Measurements from ENCODE around the gene CDC16. TPM values are rescaled to one million over a fixed set of nuclear protein-coding genes. Genes with fewer than 3 reads are reported as not detected.

CDC16 gene
- polyA plus RNA-seq, 1 experiment = 112 TPM

GRCh38 chr13:114304346-114305034, 69.8 kb downstream of the CDC16 start:
- DNase-seq (ENCODE audit: low read depth, low spot score) = no peak
- Histone ChIP-seq H3K9me3 (ENCODE audit: control insufficient read depth, insufficient read depth, low read length) (no peaks in the 10 kb centered on the region), H3K27me3 (ENCODE audit: control insufficient read depth, insufficient read depth, low read length) (no peaks in the 10 kb centered on the region), H3K27ac (ENCODE audit: low read depth, low read length) (no peak overlapping the region), H3K4me3 (ENCODE audit: low read depth, low read length) (no peak overlapping the region)
- ChIA-PET POLR2A (no interaction called here), CTCF (no interaction called here)
- TF ChIP-seq CTCF (IDR thresholded peaks at IDR 0.05; ENCODE audit: low read depth, low read length) = no peak

GRCh38 chr13:114309086-114309485, 74.4 kb downstream of the CDC16 start:
- ChIA-PET CTCF (no interaction called here), POLR2A (no interaction called here)
- DNase-seq (ENCODE audit: low read depth, low spot score) = no peak
- H3K9me3 ChIP-seq (ENCODE audit: control insufficient read depth, insufficient read depth, low read length) = no peaks in the 10 kb centered on the region
- no peak for TF ChIP-seq CTCF (IDR thresholded peaks at IDR 0.05; ENCODE audit: low read depth, low read length)
- no peak overlapping the region for H3K4me3 ChIP-seq (ENCODE audit: low read depth, low read length)
- H3K27me3 ChIP-seq (ENCODE audit: control insufficient read depth, insufficient read depth, low read length) = no peaks in the 10 kb centered on the region
- no peak overlapping the region for H3K27ac ChIP-seq (ENCODE audit: low read depth, low read length)

- Histone ChIP-seq H3K27me3 (ENCODE audit: control insufficient read depth, insufficient read depth, low read length) (no peaks in the 10 kb centered on the region), H3K9me3 (ENCODE audit: control insufficient read depth, insufficient read depth, low read length) (no peaks in the 10 kb centered on the region), H3K27ac (ENCODE audit: low read depth, low read length) (no peak overlapping the region), H3K4me3 (ENCODE audit: low read depth, low read length) (no peak overlapping the region)
- POLR2A ChIA-PET = interaction anchor here (1.4 kb wide), 1 partner anchor 10 kb away, joined by 4 read pairs; no protein-coding TSS in a partner anchor
- CTCF ChIA-PET = no interaction called here
- no peak for TF ChIP-seq CTCF (IDR thresholded peaks at IDR 0.05; ENCODE audit: low read depth, low read length)
- DNase-seq (ENCODE audit: low read depth, low spot score) = no peak
Measured at GRCh38 chr13:114309806-114310410, 75.2 kb downstream of the CDC16 start.

GRCh38 chr13:114310956-114311355, 76.3 kb downstream of the CDC16 start:
- no peaks in the 10 kb centered on the region for H3K27me3 ChIP-seq (ENCODE audit: control insufficient read depth, insufficient read depth, low read length)
- no peak overlapping the region for H3K4me3 ChIP-seq (ENCODE audit: low read depth, low read length)
- ChIA-PET CTCF (interaction anchor here (1.0 kb wide), 1 partner anchor 31 kb away, joined by 3 read pairs; no protein-coding TSS in a partner anchor), POLR2A (interaction anchor here (1.4 kb wide), 1 partner anchor 9 kb away, joined by 4 read pairs; no protein-coding TSS in a partner anchor)
- no peak overlapping the region for H3K27ac ChIP-seq (ENCODE audit: low read depth, low read length)
- peak; percentile 37 for DNase-seq (ENCODE audit: low read depth, low spot score)
- TF ChIP-seq CTCF (IDR thresholded peaks at IDR 0.05; ENCODE audit: low read depth, low read length) = no peak
- no peaks in the 10 kb centered on the region for H3K9me3 ChIP-seq (ENCODE audit: control insufficient read depth, insufficient read depth, low read length)

- Histone ChIP-seq H3K27ac (ENCODE audit: low read depth, low read length) (no peak overlapping the region), H3K4me3 (ENCODE audit: low read depth, low read length) (no peak overlapping the region), H3K9me3 (ENCODE audit: control insufficient read depth, insufficient read depth, low read length) (no peaks in the 10 kb centered on the region), H3K27me3 (ENCODE audit: control insufficient read depth, insufficient read depth, low read length) (no peaks in the 10 kb centered on the region)
- DNase-seq (ENCODE audit: low read depth, low spot score) = no peak
- ChIA-PET POLR2A (interaction anchor here (1.4 kb wide), 1 partner anchor 8 kb away, joined by 4 read pairs; no protein-coding TSS in a partner anchor), CTCF (interaction anchor here (1.0 kb wide), 1 partner anchor 31 kb away, joined by 3 read pairs; no protein-coding TSS in a partner anchor)
- no peak for TF ChIP-seq CTCF (IDR thresholded peaks at IDR 0.05; ENCODE audit: low read depth, low read length)
Measured at GRCh38 chr13:114311387-114311786, 76.7 kb downstream of the CDC16 start.

All from AG04450 (cell line).